ENCODE data around the gene POLR3F. TPM values are rescaled to one million over a fixed set of nuclear protein-coding genes. Genes with fewer than 3 reads are reported as not detected.

Gene POLR3F
- polyA plus RNA-seq, 1 donor from 2014 or later, result 47.3 TPM

DNA sequence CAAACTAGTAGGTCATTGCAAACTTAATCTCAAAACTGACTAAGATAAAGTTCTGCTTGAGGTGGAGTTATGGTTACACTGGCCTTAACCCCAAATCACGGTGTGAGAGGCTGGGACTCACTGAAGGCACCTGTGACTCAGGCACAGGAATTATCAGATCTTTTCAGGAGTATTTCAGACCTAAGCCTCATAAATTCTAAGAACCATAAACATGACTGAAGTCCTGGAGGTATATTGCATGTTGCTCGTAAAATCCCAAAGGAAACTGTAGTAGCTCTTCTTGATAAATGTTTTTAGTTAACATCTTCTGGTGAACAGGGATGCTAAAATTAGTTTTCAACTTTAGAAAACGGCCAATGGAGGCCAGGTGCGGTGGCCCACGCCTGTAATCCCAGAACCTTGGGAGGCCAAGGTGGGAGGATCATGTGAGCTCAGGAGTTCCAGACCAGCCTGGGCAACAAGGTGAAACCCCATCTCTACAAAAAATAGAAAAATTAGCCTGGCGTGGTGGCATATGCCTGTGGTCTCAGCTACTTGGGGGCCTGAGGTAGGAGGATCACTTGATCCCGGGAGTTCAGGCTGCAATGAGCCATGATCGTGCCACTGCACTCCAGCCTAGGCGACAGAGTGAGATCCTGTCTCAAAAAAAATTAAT is 36.9 kb upstream of the POLR3F start:
- no peaks in the 10 kb centered on the region for H4K20me1 ChIP-seq (ENCODE audit: insufficient read depth)
- H3K9me2 ChIP-seq (ENCODE audit: insufficient read depth, low read length), result no peaks in the 10 kb centered on the region
- H3K9me3 ChIP-seq (ENCODE audit: low read length), result no peaks in the 10 kb centered on the region
- no peak overlapping the region for H2AFZ ChIP-seq (ENCODE audit: low read depth, low read length)
- H3K27ac ChIP-seq (ENCODE audit: low read length), result no peak overlapping the region
- H3K27me3 ChIP-seq (ENCODE audit: insufficient read depth, low read depth, low read length), result no peaks in the 10 kb centered on the region
- H3K4me2 ChIP-seq (ENCODE audit: low read length), result no peak overlapping the region
- H3K79me2 ChIP-seq (replicated peaks; ENCODE audit: insufficient read depth, low read length), result no peaks in the 10 kb centered on the region
- H3K36me3 ChIP-seq (ENCODE audit: insufficient read depth, low read length), result no peaks in the 10 kb centered on the region
- H3K4me3 ChIP-seq (ENCODE audit: low read length), result no peak overlapping the region
- TF ChIP-seq POLR2AphosphoS5 (IDR thresholded peaks at IDR 0.05) (no peak), EP300 (conservative IDR thresholded peaks at IDR 0.05; ENCODE audit: poor library complexity, severe bottlenecking) (no peak), REST (IDR thresholded peaks at IDR 0.05; ENCODE audit: borderline replicate concordance) (no peak), MXI1 (conservative IDR thresholded peaks at IDR 0.05; ENCODE audit: poor library complexity, severe bottlenecking) (no peak), SMC3 (conservative IDR thresholded peaks at IDR 0.05; ENCODE audit: poor library complexity) (no peak), TAF1 (IDR thresholded peaks at IDR 0.05; ENCODE audit: low read depth) (no peak), EZH2 (IDR thresholded peaks at IDR 0.05; ENCODE audit: borderline replicate concordance, insufficient read depth, low read length, poor library complexity, severe bottlenecking) (no peak), RAD21 (conservative IDR thresholded peaks at IDR 0.05) (no peak)
- TF ChIP-seq, protein P1, sequence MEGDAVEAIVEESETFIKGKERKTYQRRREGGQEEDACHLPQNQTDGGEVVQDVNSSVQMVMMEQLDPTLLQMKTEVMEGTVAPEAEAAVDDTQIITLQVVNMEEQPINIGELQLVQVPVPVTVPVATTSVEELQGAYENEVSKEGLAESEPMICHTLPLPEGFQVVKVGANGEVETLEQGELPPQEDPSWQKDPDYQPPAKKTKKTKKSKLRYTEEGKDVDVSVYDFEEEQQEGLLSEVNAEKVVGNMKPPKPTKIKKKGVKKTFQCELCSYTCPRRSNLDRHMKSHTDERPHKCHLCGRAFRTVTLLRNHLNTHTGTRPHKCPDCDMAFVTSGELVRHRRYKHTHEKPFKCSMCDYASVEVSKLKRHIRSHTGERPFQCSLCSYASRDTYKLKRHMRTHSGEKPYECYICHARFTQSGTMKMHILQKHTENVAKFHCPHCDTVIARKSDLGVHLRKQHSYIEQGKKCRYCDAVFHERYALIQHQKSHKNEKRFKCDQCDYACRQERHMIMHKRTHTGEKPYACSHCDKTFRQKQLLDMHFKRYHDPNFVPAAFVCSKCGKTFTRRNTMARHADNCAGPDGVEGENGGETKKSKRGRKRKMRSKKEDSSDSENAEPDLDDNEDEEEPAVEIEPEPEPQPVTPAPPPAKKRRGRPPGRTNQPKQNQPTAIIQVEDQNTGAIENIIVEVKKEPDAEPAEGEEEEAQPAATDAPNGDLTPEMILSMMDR (IDR thresholded peaks at IDR 0.05; ENCODE audit: poor library complexity, severe bottlenecking), result no peak
- no peak overlapping the region for H3K9ac ChIP-seq (ENCODE audit: low read length)
- H3F3A ChIP-seq (ENCODE audit: insufficient read depth, low read length, poor library complexity, severe bottlenecking), result no peaks in the 10 kb centered on the region

- Histone ChIP-seq H3K79me2 (replicated peaks; ENCODE audit: insufficient read depth, low read length) (no peaks in the 10 kb centered on the region), H3K9ac (ENCODE audit: low read length) (no peak overlapping the region), H3K9me3 (ENCODE audit: low read length) (no peaks in the 10 kb centered on the region), H3K27me3 (ENCODE audit: insufficient read depth, low read depth, low read length) (no peaks in the 10 kb centered on the region), H4K20me1 (ENCODE audit: insufficient read depth) (no peaks in the 10 kb centered on the region), H3F3A (ENCODE audit: insufficient read depth, low read length, poor library complexity, severe bottlenecking) (no peaks in the 10 kb centered on the region), H3K9me2 (ENCODE audit: insufficient read depth, low read length) (no peaks in the 10 kb centered on the region), H3K4me2 (ENCODE audit: low read length) (no peak overlapping the region), H2AFZ (ENCODE audit: low read depth, low read length) (no peak overlapping the region), H3K36me3 (ENCODE audit: insufficient read depth, low read length) (no peaks in the 10 kb centered on the region), H3K4me3 (ENCODE audit: low read length) (no peak overlapping the region), H3K27ac (ENCODE audit: low read length) (no peak overlapping the region)
- TF ChIP-seq TAF1 (IDR thresholded peaks at IDR 0.05; ENCODE audit: low read depth), result no peak
- no peak for TF ChIP-seq SMC3 (conservative IDR thresholded peaks at IDR 0.05; ENCODE audit: poor library complexity)
- no peak for TF ChIP-seq REST (IDR thresholded peaks at IDR 0.05; ENCODE audit: borderline replicate concordance)
- TF ChIP-seq EP300 (conservative IDR thresholded peaks at IDR 0.05; ENCODE audit: poor library complexity, severe bottlenecking), result no peak
- TF ChIP-seq MXI1 (conservative IDR thresholded peaks at IDR 0.05; ENCODE audit: poor library complexity, severe bottlenecking), result no peak
- no peak for TF ChIP-seq RAD21 (conservative IDR thresholded peaks at IDR 0.05)
- no peak for TF ChIP-seq POLR2AphosphoS5 (IDR thresholded peaks at IDR 0.05)
- TF ChIP-seq EZH2 (IDR thresholded peaks at IDR 0.05; ENCODE audit: borderline replicate concordance, insufficient read depth, low read length, poor library complexity, severe bottlenecking), result no peak
- TF ChIP-seq, protein P1 (IDR thresholded peaks at IDR 0.05; ENCODE audit: poor library complexity, severe bottlenecking), result no peak
Measured at GRCh38 chr20:18431206-18431605, 36.0 kb upstream of the POLR3F start.

Measured in neural cell (in vitro differentiated cells).